ELF-1 (cell line): ENCODE measurements around the gene CRIM1.
"Not testable (repeated sequence)": the region's sequence is repeated elsewhere in the genome, so short reads cannot be mapped to it uniquely, and the experiment has no call there.

Experiments used
- DNase-seq: peaks from one replicate; pipeline ENCODE4 v3.0.0-alpha.2; 2016; ENCODE audit warnings: low read depth, low spot score

Gene CRIM1

DNA sequence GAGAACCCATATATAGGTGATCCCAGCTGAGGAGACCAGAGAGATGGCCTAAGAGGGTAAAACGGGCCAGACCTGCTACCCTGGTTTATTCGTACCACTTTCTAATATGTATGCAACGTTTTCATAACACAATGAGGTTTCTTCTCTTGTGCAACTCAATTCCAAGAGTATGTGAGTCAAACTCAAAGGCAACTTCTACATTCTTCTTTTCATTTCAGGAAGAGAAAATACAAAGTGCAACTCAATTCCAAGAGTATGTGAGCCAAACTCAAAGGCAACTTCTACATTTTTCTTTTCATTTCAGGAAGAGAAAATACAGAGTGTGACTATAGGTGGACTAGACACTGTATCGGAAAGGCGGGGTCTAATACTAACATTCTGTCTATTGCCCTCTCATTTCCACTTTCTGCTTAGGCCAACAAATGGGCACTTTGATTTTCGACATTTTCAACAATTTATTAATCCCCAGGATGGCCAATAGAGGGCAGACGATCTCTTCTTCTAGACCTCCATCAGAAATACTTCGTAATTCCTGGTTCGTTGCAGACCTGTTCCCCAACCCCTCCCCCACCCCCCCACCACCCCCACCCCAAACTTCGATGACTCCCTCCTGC, 3.7 kb upstream of the CRIM1 start:
- no peak for DNase-seq

DNA sequence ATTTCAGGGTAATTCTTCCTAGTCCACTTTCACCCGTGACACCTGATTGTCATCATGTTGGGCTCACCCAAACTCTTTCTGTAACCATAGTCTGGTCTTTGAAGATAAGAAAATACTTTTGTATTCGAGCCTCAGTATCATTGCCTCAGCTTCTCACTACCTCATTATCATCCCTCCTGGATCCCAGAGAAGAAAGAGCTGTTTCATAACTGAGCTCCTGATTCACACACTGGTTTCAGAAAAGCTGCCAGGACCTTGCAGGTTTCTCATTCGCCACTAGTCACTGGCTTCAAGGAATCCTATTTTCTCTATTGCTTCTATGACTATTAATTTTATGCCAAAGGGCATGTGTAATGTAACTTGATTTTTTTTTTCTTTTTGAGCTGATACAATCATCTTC, 2.9 kb upstream of the CRIM1 start:
- no peak for DNase-seq

DNA sequence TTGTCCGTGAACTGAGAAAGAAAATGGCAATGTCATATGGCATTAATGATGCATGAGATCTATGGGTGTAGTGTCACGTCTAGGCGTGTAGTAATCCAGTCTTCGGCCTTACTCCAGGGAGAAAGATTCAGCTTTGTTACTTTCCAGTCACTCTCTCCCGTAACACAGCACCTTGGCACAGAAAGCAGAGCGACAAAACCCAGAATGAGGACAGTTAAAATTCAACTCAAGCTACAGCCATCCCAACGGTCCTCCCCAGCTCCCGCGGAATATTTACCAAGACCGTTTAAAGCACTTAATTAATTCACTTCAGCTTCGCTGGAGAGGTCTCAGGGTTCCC, 797 bp upstream of the CRIM1 start:
- no peak for DNase-seq

DNA sequence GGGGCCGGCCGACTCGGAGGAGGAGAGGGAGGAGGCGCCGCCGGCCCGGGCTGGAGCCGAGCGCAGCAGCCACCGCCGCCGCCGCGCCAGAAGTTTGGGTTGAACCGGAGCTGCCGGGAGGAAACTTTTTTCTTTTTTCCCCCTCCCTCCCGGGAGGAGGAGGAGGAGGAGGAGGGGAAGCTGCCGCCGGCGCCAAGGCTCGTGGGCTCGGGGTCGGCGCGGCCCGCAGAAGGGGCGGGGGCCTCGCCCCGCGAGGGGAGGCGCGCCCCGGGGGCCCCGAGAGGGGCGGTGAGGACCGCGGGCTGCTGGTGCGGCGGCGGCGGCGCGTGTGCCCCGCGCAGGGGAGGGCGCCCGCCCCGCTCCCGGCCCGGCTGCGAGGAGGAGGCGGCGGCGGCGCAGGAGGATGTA, 316 bp downstream of the CRIM1 start:
- no peak for DNase-seq

DNA sequence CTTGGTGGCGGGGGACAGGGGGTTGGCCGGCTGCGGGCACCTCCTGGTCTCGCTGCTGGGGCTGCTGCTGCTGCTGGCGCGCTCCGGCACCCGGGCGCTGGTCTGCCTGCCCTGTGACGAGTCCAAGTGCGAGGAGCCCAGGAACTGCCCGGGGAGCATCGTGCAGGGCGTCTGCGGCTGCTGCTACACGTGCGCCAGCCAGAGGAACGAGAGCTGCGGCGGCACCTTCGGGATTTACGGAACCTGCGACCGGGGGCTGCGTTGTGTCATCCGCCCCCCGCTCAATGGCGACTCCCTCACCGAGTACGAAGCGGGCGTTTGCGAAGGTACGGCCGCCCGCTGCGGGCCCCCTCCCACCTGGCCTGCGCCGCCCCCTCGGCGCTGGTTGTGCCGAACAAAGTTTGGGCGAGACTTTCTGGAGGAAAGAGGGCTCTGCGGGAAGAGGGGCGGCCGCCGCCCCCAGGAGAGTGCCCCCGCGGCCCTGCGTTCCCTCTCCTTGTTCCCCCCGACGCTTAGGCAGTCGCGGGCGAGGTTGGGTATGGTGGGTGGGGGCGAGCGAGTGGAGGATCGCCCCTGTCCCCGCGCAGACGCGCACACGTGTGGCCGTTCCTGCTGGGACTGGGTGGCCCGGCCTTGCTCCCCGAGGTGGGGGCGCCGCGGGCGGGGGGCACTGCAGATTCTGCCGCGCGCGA, 866 bp downstream of the CRIM1 start:
- DNase-seq = peak; percentile 58

DNA sequence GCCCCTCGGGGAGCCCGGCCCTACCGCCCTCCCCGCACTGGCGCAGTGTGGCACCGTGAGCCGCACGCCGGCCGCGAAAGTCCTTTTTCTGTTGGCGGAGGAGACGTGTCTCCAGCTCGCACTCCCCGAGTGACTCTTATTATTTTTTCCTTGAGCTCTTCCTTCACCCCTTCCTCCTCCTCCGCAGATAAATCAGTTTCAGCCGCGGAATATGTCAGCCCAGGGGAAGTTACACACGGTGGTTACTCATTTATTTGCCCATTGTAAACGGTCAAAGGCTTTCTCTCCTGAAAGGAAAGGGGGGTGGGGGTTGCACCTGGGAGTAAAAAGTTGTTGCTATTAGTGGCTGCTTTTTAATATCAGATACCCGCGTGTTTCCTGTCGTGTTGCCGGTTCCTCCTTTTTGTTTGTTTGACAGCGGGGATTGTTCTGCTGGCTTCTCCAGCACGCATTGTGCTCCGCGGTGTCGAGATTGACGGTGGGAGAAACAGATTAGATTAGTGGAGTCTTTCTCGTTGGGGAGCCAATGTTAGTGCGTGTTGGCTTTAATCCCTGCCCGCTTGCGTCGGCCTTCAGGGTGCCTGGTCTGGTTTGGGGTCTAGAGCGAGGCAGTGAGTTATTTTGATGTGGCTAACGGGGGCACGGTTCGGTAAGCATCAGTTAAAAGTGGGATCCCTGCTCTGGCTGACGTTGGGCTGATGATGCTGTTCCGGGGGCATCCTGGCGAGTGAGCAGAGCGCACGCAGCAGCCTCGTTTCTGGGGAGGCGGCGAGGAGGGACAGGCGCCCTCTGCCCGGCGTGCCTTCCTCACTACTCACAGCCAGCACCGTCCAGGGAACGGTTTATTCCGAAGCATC, 1.6 kb downstream of the CRIM1 start:
- DNase-seq = peak; percentile 80

DNA sequence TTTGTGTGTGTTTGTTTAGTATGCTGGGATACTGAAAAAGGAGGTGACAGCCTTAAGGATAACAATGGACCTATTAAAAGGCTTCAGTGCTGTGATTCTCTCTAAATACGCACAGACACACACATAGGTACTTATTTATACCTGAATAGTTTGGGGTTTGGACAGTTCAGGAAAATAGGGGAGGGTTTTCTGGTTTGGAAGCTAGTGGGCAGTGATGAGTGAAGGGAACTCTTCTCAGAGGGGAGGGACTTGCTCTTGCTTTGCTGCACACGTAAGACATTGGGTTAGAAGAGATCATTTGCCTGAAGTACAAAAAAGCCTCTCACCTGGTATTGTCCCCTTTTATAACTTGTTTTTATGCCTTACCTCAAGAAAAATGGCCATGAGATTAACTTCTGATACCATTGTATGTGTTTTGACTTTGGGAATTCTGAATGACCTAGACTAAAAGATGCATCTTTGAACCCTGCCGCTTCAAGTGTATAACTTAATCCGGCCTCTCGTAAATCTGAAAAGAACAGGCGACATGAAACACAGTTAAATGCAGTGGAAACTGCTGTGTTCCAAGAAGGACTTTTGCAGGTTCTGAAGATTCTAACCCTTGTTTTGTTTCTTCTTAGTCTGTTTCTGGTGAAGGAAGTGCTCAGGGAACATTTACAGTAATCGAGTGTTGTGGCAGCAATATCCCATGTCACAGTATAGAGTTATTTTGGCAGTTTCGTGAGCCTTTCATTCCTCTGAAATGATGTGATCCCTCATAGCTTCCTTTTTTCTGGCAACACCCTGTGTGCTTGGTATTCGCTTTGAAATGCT, 2.5 kb downstream of the CRIM1 start:
- peak; percentile 75 for DNase-seq

DNA sequence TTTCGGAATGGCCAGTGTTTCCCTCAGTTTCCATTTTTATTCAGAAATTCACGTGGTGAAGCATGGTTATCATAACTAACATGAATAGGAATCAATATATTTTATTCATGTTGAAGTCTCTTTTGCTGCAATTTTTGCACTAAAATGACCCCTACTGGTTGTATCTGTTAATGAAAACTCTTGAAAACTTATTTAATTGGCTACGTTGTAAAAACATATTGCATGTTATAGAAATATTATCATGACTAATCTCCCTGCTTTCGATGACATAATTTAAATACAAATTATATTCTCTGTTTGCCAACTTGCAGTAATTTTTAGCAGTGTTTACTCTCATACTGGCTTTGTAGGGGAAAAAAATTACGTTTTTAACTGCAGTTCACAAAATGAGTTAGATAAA, 3.5 kb downstream of the CRIM1 start:
- no peak for DNase-seq

DNA sequence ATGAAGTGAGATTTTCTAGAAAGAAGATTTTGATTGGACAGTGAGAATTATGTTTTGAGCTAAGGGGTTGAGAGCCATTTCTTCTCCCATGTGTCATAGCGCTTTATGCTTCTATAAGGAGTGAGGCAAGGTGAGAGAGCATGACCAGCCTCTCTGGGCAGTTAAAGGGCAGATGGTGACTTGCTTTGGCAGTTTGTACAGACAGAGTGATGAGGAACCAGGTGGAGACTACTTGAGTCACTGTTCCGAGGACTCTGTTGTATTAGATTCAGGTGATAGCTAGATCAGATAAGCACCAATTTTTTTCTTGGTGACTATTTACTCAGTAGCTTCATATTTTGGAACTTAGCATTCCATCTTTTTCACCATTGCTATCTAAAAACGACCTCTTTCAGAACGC, 4.5 kb downstream of the CRIM1 start:
- no peak for DNase-seq

DNA sequence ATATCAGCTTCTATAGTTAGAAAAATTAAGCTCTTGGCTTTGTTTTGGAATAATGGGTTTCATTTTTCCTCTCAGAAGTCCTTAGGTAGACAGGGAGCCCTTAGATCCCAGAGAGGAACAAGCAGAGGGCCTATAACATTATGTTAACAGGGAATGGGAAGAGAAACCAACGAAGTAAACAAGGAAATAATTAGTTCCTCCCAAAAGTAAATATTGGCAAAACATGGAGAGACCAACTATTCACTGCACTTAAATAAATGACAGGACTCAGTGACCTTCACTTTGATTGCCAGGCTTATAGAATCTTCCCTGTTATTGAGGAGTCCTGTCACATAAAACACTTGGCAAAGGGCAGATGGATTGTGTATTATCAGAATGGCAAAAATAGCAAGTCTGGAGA, 5.3 kb downstream of the CRIM1 start:
- DNase-seq = no peak

DNA sequence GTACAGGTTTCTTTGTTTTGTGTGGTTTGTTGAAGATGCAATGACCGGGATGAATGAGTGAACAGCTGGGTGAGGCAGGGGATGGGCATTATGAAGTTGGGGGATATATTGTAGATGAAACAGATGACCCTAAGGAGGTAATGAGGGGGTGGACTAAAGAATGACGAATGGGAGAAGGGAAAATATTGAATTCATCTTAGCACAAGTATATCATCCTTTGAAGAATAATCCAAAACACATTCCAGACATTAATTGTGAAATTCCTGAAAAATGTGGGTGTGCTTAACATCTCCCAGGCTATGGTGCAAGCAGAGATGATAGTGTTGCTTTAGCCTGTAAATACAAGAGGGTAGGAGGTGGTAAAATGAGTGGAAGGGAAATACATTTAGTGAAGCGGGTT, 5.8 kb downstream of the CRIM1 start:
- DNase-seq = no peak

DNA sequence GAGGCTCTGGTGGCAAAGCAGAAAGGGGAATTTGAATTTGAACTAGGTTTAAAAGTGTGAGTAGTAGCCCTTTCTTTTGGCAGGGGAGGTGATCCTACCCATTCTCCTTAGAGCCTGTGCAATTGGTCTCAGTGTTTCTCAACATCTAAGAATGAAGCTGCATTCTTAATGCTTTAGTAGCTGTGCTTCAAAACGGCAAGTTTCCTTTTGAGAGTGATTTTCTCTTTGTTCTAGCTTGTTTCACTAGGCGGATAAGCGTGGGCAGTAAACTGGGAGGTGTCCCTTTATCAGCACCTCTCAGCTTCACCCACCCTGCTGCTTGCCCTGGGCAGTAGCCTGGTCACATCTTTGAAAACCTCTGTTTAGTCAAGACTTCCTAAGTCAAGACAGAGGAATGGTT, 6.7 kb downstream of the CRIM1 start:
- no peak for DNase-seq

DNA sequence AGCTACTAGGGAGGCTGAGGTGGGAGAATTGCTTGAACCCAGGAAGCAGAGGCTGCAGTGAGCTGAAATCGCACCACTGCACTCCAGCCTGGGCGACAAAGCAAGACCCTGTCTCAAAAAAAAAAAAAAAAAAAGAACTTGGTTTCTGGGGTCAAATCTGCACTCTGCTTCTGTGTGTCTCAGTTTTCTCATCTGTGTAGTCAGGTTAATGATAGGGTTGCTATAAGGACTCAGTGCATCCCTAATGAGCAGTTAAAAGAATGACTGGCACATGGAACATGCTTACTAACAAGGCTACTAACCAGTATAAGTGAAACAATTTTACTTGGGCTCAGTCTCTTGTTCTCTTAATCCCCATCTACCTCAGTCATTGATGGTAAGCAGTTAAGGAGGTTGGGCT, 7.5 kb downstream of the CRIM1 start:
- DNase-seq = not testable (repeated sequence)

DNA sequence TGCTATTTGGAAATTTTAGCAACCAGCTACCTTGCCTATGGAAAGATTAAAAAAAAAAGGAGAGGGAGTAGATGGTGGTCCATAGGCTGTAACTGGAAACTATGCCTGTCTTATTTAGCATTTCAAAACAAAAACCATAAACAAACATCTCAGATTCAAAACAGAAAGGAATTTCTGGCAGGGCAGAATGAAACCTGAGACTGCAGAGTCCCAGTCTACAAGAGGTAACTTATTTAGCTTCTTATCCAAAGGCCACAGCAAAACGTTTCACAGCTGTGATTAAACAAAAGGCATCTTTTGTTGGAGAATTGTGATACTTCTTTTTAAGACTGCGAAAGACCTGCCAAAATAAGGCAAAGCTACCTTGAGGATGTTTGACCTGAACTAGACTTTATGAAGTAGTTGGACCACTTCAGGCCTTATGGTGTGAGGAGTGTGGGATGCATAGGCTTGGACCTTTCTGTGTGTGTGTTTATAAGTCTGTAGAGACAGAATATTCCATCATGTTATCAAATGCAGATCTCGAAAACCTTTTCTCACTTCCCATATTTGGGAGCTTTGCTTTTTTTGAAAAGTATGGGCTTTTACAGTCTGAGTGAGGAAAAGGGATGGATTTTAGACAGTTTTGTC, 11.0 kb downstream of the CRIM1 start:
- no peak for DNase-seq

DNA sequence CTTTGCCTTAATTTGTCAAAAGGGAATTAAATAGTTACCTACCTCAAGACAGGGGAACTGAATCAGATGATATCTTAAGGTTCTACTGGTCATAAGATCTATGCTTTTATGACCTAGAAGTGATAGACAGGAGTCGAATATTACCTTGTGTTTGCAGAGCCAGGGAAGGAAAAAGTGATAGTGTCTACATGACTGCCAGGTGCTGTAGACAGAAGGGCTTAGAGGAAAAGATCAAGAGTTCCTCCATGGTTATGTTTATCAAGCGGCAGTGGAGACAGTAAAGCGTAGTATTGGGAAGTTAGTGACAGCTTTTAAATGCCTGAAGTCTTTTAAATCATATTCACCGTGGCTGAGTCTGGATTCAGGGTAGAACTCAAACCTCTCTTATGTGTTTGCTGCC, 11.9 kb downstream of the CRIM1 start:
- DNase-seq = no peak

DNA sequence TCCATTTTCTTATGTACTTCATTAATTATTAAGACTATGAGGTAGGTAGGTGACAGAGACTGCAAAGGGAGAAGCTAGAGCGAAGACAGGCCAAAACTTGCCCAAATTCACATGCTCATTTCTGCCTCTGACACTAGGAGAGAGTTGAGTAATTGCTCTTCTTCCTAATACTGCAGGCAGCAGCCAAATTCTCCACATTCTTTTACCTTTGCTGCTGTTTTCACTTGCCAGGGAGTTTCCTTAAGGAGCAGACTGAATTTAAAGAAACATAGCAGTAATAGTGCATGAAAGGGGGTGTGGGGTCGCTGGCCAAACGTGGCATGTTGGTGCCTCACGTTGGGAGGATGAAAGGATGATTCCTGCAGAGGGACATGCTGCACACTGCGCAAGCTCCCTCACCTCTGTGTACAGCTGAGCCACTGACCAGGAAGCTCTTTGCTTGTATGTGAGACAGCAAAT, 12.3 kb downstream of the CRIM1 start:
- peak; percentile 62 for DNase-seq

DNA sequence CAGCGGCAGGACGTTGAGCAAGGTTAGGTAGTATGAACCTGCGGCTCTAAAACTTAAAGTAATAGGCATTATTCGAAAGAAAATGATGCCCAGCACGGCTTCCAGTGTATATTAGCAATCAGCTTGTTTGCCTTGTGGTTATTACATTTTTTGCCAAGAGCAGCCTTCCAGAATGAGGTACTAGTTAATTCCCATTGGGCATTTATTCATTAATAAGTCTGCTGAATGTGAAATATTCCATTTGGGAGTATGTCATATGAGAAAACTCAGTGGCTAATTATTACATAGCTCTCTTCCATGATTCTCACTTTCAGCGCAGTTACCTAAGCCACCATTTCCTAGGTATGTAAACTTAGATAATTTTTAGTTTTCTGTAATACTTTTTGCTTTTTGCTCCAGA, 12.9 kb downstream of the CRIM1 start:
- DNase-seq = no peak

DNA sequence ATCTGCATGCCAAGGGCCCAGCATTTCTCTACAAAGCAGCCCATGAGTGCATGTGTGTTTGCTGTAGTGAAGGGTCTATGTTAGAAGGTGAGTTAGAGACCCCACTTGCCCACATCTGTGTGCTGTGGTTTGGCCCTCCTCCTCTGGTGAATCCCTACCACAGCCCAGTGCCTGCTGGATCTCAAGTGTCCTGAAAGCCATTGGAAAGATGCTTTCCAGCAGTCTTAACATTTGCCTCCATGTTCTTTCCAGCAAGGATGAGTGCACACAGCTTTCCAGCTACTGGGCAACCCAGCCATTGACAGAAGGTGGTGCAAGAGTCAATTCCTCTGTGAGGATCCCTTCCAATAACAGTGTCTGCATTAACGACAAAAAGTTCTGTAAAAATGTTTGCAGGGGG, 13.6 kb downstream of the CRIM1 start:
- DNase-seq = no peak

DNA sequence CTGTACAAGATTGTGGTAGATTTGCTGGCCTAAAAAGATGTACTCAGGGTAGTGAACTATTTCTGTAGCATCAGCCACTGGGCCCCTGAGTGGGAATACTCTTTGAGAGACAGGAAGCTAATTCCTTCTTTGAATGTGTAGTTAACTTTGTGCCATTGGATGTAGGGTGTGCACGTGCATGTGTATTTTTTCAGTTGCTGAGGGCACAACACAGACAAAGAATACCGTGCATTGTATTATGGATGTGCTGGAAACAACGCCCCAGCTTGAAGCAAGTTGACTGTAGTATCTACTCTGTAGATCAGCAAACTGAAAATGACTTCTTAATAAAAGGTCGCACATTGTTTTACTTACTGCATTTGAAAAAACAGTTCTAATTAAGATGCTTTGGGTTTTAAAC, 14.1 kb downstream of the CRIM1 start:
- no peak for DNase-seq

DNA sequence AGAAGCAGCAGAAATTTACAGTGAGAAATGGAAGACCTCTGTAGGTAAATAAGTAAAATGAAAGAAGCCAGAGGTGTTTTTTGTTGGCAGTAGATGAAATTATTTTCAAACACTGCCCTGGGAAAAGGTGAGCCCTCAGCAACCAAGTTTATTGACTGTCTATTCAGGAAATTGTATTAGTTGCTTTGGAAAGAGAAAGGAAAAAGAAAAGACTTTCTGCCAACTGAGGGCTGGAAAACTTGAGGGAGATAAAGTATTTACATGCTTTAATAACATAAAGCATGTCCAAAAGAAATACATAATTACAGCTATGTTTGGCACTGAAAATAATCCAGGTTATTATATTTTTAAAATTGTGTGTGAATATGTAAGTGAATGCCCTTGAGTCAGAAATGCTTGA, 14.7 kb downstream of the CRIM1 start:
- no peak for DNase-seq

DNA sequence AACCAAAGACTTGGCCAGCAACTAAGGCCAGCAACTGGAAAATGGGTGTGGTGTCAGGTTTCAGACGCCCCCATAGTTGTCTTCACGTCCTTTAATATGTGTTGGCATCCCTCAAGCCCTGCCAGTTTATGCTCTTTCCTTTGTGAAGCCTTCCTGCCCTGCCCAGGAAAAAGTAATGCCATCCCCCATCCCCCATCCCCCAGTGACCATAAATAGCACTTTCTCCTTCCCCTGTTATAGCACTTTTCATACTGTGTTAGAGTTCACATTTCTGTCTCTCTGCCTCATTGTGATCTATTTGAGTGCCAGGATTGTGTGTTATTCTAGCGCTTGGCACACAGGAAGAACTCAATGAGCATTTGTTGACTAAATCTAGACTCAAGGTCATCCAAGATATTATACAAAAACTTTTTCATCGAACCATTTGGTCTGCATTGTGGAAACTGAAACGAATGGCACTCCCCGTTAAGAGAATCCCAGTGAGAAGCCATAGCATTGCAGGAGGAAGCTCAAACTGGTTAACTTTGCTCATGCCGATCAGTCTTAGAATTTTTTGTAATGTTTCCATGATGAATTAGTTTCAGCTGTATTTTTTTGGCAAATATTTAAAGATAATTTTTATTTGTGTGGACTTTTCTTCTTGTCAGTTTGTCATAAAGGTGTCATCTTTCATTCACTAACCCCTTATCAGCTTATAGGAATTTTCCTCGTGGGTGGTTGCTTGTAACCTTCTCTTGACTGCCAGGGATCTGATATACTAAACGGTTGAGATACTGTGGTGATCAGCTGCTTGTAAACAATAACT, 15.7 kb downstream of the CRIM1 start:
- DNase-seq = no peak
